SH-SY5Y (cell line): ENCODE measurements around the gene GOLGB1.

Experiments used
- GATA2 ChIP-seq: IDR thresholded peaks from 2 replicates; pipeline ENCODE4 v1.6.1; 2011; ENCODE audit warnings: mild to moderate bottlenecking, low read depth, low read length
- GATA3 ChIP-seq: IDR thresholded peaks from 2 replicates; pipeline ENCODE4 v1.6.1; 2011; ENCODE audit warnings: low read depth, mild to moderate bottlenecking, low read length, moderate library complexity

DNA sequence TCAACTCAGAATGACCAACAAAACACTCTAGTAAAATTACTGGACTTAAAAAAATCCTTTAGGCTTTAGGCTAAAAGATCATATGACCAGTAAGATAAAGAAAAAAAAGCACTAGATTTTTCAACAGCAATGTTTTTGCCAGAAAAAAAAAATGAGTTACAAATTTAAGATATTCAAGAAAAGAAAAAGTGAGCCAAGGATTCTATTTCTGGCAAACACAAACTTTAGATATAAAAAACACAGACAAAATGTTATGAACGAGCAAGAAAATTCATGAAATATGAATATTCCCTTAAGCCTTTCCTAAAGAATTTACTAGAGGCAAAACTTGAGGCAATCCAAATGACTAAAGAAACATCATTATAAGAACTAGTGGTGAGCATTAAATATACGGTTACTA is 8.6 kb downstream of the GOLGB1 start:
- no peak for TF ChIP-seq GATA2
- TF ChIP-seq GATA3, result no peak
